K562 (cell line): ENCODE measurements around the gene ARFGEF2. TPM values are rescaled to one million over a fixed set of nuclear protein-coding genes. Genes with fewer than 3 reads are reported as not detected.
A peak's percentile ranks its signal among the peaks of the same experiment; 100 is the strongest.

ENCODE experiments used
- ATAC-seq: fragments of 200-7000 bp; cut with Tn5 transposase; 3 replicates; pipeline ENCODE4 v1.9.1; 2020; ENCODE audit warnings: moderate library complexity
- BruUV-seq: library from RNA; stranded (reverse); fragments of 400-500 nt; replicated peaks from 2 replicates; lab custom pipeline; 2021; lab: Mats Ljungman, UMichigan
- CTCF ChIA-PET: fragments of 300-600 bp; formaldehyde crosslinking; extraction: SDS; loops from one replicate; lab custom pipeline; 2021; ENCODE audit warnings: low intra/inter-chr PET ratio; lab: Yijun Ruan, JAX
- POLR2A ChIA-PET: fragments of 300-600, 350-650 bp; sonication (Branson Sonifier 250); formaldehyde crosslinking; extraction: SDS; loops from one replicate; lab custom pipeline; 2021; ENCODE audit warnings: antibody characterized with exemption, inconsistent platforms; lab: Yijun Ruan, JAX
- DNase-seq, 4 experiments: peaks; one replicate each; pipeline versions ENCODE4 v3.0.0 to v3.0.0-alpha.2; 2011 to 2018; ENCODE audit warnings: low spot score in 3 of 4, mixed read lengths in 3 of 4; ENCODE audit errors: extremely low read depth in 1 of 4
- FAIRE-seq: peaks from 2 replicates; lab custom pipeline; 2011; peaks lifted over from hg19 to GRCh38; lab: Jason Lieb, UNC
- H2AFZ ChIP-seq: 2 replicates; pipeline ENCODE4 v1.6.0; 2011; ENCODE audit warnings: low read depth, low read length, control low read depth, inconsistent platforms
- H3K27ac ChIP-seq: fragments of 200-600 bp; 3 replicates; pipeline ENCODE4 v1.8.0; 2011; ENCODE audit warnings: low read depth, mild to moderate bottlenecking, control low read depth, inconsistent platforms, low read length, moderate library complexity, mixed read lengths; ENCODE audit errors: extremely low read depth
- H3K27me3 ChIP-seq, 2 experiments: fragments of 300-600 bp in 1 of 2; 2 replicates in 1 of 2; 3 replicates in 1 of 2; pipeline versions ENCODE4 v1.6.0 to v1.8.0; 2011; ENCODE audit warnings: inconsistent platforms in 2 of 2, low read length in 2 of 2, mild to moderate bottlenecking in 1 of 2, mixed read lengths in 1 of 2, moderate library complexity in 1 of 2; ENCODE audit not compliant: control insufficient read depth in 2 of 2, insufficient read depth in 2 of 2
- H3K36me3 ChIP-seq: fragments of 300-600 bp; 3 replicates; pipeline ENCODE4 v1.8.0; 2011; ENCODE audit warnings: mild to moderate bottlenecking, low read length, inconsistent platforms; ENCODE audit not compliant: control insufficient read depth, insufficient read depth
- H3K4me1 ChIP-seq, 2 experiments: fragments of 200-600 bp in 1 of 2; replicated peaks in 1 of 2; 2 replicates in 1 of 2; 3 replicates in 1 of 2; pipeline versions ENCODE4 v1.5.1 to v1.8.0; 2011; ENCODE audit warnings: inconsistent platforms in 2 of 2, low read length in 2 of 2, mild to moderate bottlenecking in 1 of 2, mixed read lengths in 1 of 2, moderate library complexity in 1 of 2; ENCODE audit not compliant: control insufficient read depth in 2 of 2, insufficient read depth in 2 of 2
- H3K4me2 ChIP-seq: 2 replicates; pipeline ENCODE4 v1.6.1; 2011; ENCODE audit warnings: low read length, control low read depth, inconsistent platforms, mixed read lengths; ENCODE audit not compliant: insufficient read depth
- H3K4me3 ChIP-seq: fragments of 200-600 bp; sonication (generic), shearing (Covaris generic); 2 replicates; pipeline ENCODE4 v1.5.1; 2016; ENCODE audit warnings: control low read depth, inconsistent platforms
- H3K79me2 ChIP-seq: fragments of 200-600 bp; 3 replicates; pipeline ENCODE4 v1.8.0; 2011; ENCODE audit warnings: low read length, inconsistent platforms; ENCODE audit not compliant: control insufficient read depth, insufficient read depth
- H3K9ac ChIP-seq, 2 experiments: 2 replicates each; pipeline versions ENCODE4 v1.6.0 to v1.6.1; 2011; ENCODE audit warnings: low read depth in 2 of 2, low read length in 2 of 2, control low read depth in 1 of 2, inconsistent platforms in 1 of 2, mild to moderate bottlenecking in 1 of 2, mixed read lengths in 1 of 2; ENCODE audit not compliant: insufficient read depth in 1 of 2
- H3K9me1 ChIP-seq: one replicate; pipeline ENCODE4 v1.6.0; 2011; ENCODE audit warnings: inconsistent platforms, mild to moderate bottlenecking, low read length, moderate library complexity; ENCODE audit not compliant: control insufficient read depth, insufficient read depth
- H3K9me3 ChIP-seq: replicated peaks from 2 replicates; pipeline ENCODE4 v1.5.1; 2011; ENCODE audit warnings: low read depth, low read length, inconsistent platforms; ENCODE audit not compliant: control insufficient read depth, insufficient read depth
- H4K20me1 ChIP-seq: replicated peaks from 2 replicates; pipeline ENCODE4 v1.6.1; 2011; ENCODE audit warnings: low read length, inconsistent platforms, mixed read lengths; ENCODE audit not compliant: control insufficient read depth, insufficient read depth
- ESRRA ChIP-seq: fragments of 450-650 bp; IDR thresholded peaks from 2 replicates; pipeline ENCODE4 v1.6.1; 2014; ENCODE audit warnings: low read depth, mild to moderate bottlenecking, moderate library complexity, borderline replicate concordance
- MEIS2 ChIP-seq: fragments of 450-650 bp; IDR thresholded peaks from 2 replicates; pipeline ENCODE4 v1.6.1; 2014; ENCODE audit warnings: mild to moderate bottlenecking; ENCODE audit not compliant: partially characterized antibody
- NR2C2 ChIP-seq, 2 experiments: fragments of 200-800 bp in 1 of 2; sonication (Bioruptor generic) in 1 of 2; sonication (generic) in 1 of 2; formaldehyde crosslinking in 1 of 2; IDR thresholded peaks; 2 replicates each; pipeline versions ENCODE4 v1.6.1 to v1.8.0; 2016 to 2022; ENCODE audit warnings: mild to moderate bottlenecking in 1 of 2, missing compliant biosample characterization in 1 of 2, missing genetic modification characterization in 1 of 2, missing genetic modification reagents in 1 of 2
- TAF1 ChIP-seq: IDR thresholded peaks from 2 replicates; pipeline ENCODE4 v1.6.1; 2011; ENCODE audit warnings: mild to moderate bottlenecking, low read length, moderate library complexity; ENCODE audit not compliant: insufficient read depth, control insufficient read depth, severe bottlenecking; ENCODE audit errors: extremely low read depth
- ZNF316 ChIP-seq: fragments of 450-650 bp; IDR thresholded peaks from 2 replicates; pipeline ENCODE4 v1.6.1; 2016
- ZNF507 ChIP-seq: conservative IDR thresholded peaks from 2 replicates; pipeline ENCODE4 v1.6.1; 2017; ENCODE audit warnings: missing genetic modification characterization, missing compliant biosample characterization
- WGBS: fragments of 100-300 bp; shearing (Covaris generic); methylation state at CpG from one replicate; pipeline ENCODE4 v1.1.6; 2016; ENCODE audit warnings: low coverage, mixed read lengths; ENCODE audit not compliant: insufficient coverage; ENCODE audit errors: missing lambda C conversion rate; 5-methylcytosine and 5-hydroxymethylcytosine counted together
- in situ Hi-C: fragments of 300-500 bp; cut with MboI; formaldehyde crosslinking; loops from 4 replicates; pipeline ENCODE4 v1.15.0; 2018; ENCODE audit warnings: inconsistent platforms, mixed read lengths
- intact Hi-C: fragments of 100-400 bp; cut with micrococcal nuclease; formaldehyde crosslinking; loops from 2 replicates; pipeline ENCODE4 v1.14.2; 2022
- polyA plus RNA-seq, 8 experiments: library from polyadenylated mRNA; depleted of rRNA in 4 of 8; stranded (reverse) in 5 of 8; unstranded in 3 of 8; fragments of >200 nt; fragmentation: Nextera tagmentation in 2 of 8; fragmentation: Illumina TruSeq in 1 of 8; extraction: Ambion mirVana in 2 of 8; extraction: Trizol in 1 of 8; gene quantifications; 2 replicates each; pipeline versions ENCODE4 v1.2.1 to v1.2.3, GENCODE V29; 2011 to 2014; ENCODE audit warnings: inconsistent platforms in 1 of 8, missing spikeins in 1 of 8
- total RNA-seq, 7 experiments: library from RNA; depleted of rRNA in 6 of 7; stranded (reverse); fragments of >200 nt in 6 of 7; fragmentation: Illumina TruSeq in 2 of 7; extraction: Trizol in 2 of 7; gene quantifications; 2 replicates each; pipeline versions ENCODE4 v1.2.1 to v1.2.3, GENCODE V29; 2011 to 2021; ENCODE audit warnings: low replicate concordance in 1 of 7

ARFGEF2 gene
- total and polyA plus RNA-seq, 9 of the 15 experiments (the other 6 are each of a cell fraction or from before 2014, with no cell fraction given) = 4.2 to 18.8 (median 13.7) TPM

- TF ChIP-seq NR2C2 (CRISPR knock-in tag; IDR thresholded peaks at IDR 0.05) = no peak
- TF ChIP-seq NR2C2 (tag; IDR thresholded peaks at IDR 0.05) = peak; percentile 13; the same call in 1 of the 2 replicates
- peak; percentile 13 for TF ChIP-seq MEIS2
- no peak for TF ChIP-seq TAF1
- TF ChIP-seq ZNF316 = peak; percentile 44
- TF ChIP-seq ESRRA = peak; percentile 72
- TF ChIP-seq ZNF507 (tag) = no peak
- TF ChIP-seq, all 486 proteins: peak for 4
- peak; percentile 44 for FAIRE-seq
- H3K4me3 ChIP-seq = no peak overlapping the region
- intact Hi-C loops = loop anchor here (5.0 kb wide), 1 partner anchor 267 kb away; the partner anchor contains the start of gene STAU1
- peak overlapping the region; percentile 94 for H3K4me2 ChIP-seq
- no peaks in the 10 kb centered on the region; a peak in 1 of 5 replicates for H3K27me3 ChIP-seq
- WGBS = 62% methylated on average over 5 of the region's 5 CpGs
- no TSS peak for BruUV-seq
- no peaks in the 10 kb centered on the region for H3K36me3 ChIP-seq
- in situ Hi-C loops = no loop called here
- H3K9me3 ChIP-seq = no peaks in the 10 kb centered on the region
- CTCF ChIA-PET = no interaction called here
- peaks cover 32% of the 10 kb centered on the region for H3K79me2 ChIP-seq
- no peaks in the 10 kb centered on the region for H3K9me1 ChIP-seq
- no peaks in the 10 kb centered on the region for H4K20me1 ChIP-seq
- POLR2A ChIA-PET = interaction anchor here (1.0 to 2.0 kb wide), 3 partner anchors 9 to 41 kb away, joined by 3 to 7 read pairs (median 3); no protein-coding TSS in a partner anchor
- peak overlapping the region in 1 of 2 experiments; percentile 67; a peak in 1 of 4 replicates for H3K9ac ChIP-seq
- H2AFZ ChIP-seq = no peak overlapping the region
- H3K27ac ChIP-seq = no peak overlapping the region; the same call in 2 of the 3 replicates
- peaks cover 25 to 32% of the 10 kb centered on the region in 2 experiments; a peak in 4 of 5 replicates for H3K4me1 ChIP-seq
- peak in 2 of 4 experiments; percentile 38 to 51 for DNase-seq
- peak; percentile 8 for ATAC-seq
Measured at GRCh38 chr20:48919882-48920526, 1.5 kb upstream of the ARFGEF2 start.
